ENCODE results near the gene RAB3D.
"Not testable (repeated sequence)": the region's sequence is repeated elsewhere in the genome, so short reads cannot be mapped to it uniquely, and the experiment has no call there.

The RAB3D gene

DNA sequence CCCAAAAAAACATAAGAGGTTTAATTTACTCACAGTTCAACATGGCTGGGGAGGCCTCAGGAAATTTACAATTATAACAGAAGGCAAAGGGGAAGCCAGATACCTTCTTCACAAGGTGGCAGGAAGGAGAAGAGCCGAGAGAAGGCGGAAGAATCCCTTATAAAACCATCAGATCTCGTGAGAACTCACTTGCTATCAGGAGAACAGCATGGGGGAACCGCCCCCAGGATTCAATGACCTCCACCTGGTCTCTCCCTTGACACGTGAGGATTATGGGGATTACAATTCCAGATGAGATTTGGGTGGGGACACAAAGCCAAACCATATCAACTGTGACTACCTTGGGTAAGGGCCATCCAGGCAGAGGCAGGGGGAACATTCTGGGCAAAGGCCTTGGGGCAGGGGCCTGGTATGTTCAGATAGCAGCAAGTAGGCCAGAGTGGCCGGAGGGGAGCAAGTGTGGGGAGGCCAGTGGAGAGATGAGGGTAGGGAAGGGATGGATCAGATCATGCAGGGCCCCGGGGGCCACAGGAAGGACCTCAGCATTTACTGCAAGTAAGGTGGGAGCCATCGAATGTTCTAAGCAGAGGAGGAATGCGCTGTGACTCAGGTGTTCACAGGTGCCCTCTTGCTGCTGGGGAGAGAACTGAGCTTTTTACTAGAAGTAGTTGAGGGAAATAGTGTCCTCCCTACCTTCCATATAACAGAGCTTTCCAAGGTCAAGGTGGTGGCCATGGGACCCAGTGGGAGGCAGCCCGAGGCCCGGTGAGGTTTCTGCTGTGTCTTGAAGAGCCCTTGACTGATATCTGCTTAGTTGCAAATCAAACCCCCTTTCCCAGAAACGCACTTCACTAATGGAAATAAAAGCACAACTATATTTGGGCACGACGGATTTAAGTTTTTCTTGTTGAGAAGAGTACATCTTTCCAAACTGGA is 18.0 kb downstream of the RAB3D start:
- Histone ChIP-seq H4K8ac (ENCODE audit: low read depth, low read length) (no peak overlapping the region), H3K9me3 (replicated peaks in 1 of 2; ENCODE audit: control insufficient read depth in 2 of 2, insufficient read depth in 1 of 2, low read depth in 1 of 2, low read length in 2 of 2) (no peaks in the 10 kb centered on the region), H3K14ac (ENCODE audit: low read length) (no peak overlapping the region), H2BK15ac (ENCODE audit: low read length) (no peak overlapping the region), H2BK12ac (ENCODE audit: low read length) (no peak overlapping the region), H3K79me1 (ENCODE audit: low read depth, low read length) (peaks cover 2% of the 10 kb centered on the region), H2AFZ (ENCODE audit: low read length) (no peak overlapping the region), H3K27ac (replicated peaks; ENCODE audit: low read length) (no peak overlapping the region), H2BK5ac (ENCODE audit: low read length) (no peak overlapping the region), H3K27me3 (ENCODE audit: control insufficient read depth in 3 of 3, insufficient read depth in 3 of 3, low read depth in 1 of 3, low read length in 3 of 3) (no peaks in the 10 kb centered on the region), H3K4ac (ENCODE audit: low read length) (no peak overlapping the region), H4K91ac (ENCODE audit: low read depth, low read length, poor library complexity) (no peak overlapping the region), H3K18ac (ENCODE audit: low read length) (no peak overlapping the region), H2AK5ac (ENCODE audit: low read depth, low read length) (no peak overlapping the region), H3K4me1 (ENCODE audit: control insufficient read depth in 2 of 2, insufficient read depth in 1 of 2, low read depth in 1 of 2, low read length in 2 of 2) (peaks cover 0 to 3% of the 10 kb centered on the region in 2 donors), H3K23ac (ENCODE audit: low read depth, low read length, poor library complexity) (no peak overlapping the region), H2BK120ac (ENCODE audit: low read depth, low read length) (no peak overlapping the region), H3K9ac (ENCODE audit: low read depth, low read length, poor library complexity) (no peak overlapping the region), H3K4me2 (ENCODE audit: insufficient read depth, low read length, poor library complexity, severe bottlenecking) (no peak overlapping the region), H3K4me3 (ENCODE audit: low read length in 2 of 2) (no peak overlapping the region), H3K36me3 (replicated peaks in 1 of 2; ENCODE audit: control insufficient read depth in 2 of 2, insufficient read depth in 2 of 2, low read length in 2 of 2) (peaks cover 0 to 6% of the 10 kb centered on the region in 2 donors)
- DNase-seq (ENCODE audit: low spot score): no peak
- no CpG with 5 or more reads among the region's 14 CpGs for WGBS, 2 donors (ENCODE audit: extremely low coverage in 2 of 2, insufficient read length in 2 of 2, insufficient replicate concordance in 1 of 2)

DNA sequence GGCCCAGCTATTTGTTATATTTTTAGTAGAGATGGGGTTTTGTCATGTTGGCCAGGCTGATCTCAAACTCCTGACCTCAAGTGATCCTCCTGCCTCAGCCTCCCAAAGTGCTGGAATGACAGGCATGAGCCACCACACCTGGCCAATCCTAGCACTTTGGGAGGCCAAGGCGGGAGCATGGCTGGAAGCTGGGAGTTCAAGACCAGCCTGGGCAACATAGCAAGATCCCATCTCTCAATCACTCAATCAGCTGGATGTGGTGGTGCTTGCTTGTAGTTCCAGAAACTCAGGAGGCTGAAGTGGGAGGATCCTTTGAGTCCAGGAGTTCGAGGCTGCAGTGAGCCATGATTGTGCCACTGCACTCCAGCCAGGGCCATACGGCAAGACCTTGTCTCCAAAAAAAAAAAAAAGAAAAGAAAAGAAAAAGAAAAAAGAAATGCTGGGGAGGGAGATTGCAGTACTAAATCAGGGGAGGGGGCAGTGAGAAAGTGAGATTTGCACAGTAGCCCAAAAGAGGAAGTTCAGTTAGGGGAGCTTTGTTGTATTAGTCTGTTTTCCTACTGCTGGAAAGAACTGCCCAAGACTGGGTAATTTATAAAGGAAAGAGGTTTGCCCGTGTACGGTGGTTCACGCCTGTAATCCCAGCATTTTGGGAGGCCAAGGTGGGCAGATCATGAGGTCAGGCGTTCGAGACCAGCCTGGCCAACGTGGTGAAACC is 19.0 kb downstream of the RAB3D start:
- not testable (repeated sequence) for H3K18ac ChIP-seq (ENCODE audit: low read length)
- WGBS, 2 donors (ENCODE audit: extremely low coverage in 2 of 2, insufficient read length in 2 of 2, insufficient replicate concordance in 1 of 2): no CpG with 5 or more reads among the region's 9 CpGs

DNA sequence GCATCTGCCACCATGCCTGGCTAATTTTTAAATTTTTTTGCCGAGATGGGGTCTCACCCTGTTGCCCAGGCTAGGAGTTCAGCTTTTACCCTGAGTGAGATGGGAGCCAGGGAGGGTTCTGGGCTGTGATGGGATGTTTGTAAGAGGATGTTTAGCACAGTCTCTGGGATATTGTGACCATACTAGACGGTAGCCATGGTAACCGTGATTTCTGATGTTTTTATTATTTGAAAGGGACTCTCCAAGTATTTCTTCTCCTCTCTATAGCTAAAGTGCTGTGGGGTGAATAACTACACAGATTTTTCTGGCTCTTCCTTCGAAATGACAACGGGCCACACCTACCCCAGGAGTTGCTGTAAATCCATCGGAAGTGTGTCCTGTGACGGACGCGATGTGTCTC is 33.1 kb downstream of the RAB3D start:
- H4K8ac ChIP-seq (ENCODE audit: low read depth, low read length): no peak overlapping the region
- WGBS, 2 donors (ENCODE audit: extremely low coverage in 2 of 2, insufficient read length in 2 of 2, insufficient replicate concordance in 1 of 2): no CpG with 5 or more reads among the region's 9 CpGs

More for the DNA sequence above, 19.0 kb downstream of the RAB3D start:
- not testable (repeated sequence) for H3K9ac ChIP-seq (ENCODE audit: low read depth, low read length, poor library complexity); H2BK12ac ChIP-seq (ENCODE audit: low read length); DNase-seq (ENCODE audit: low spot score); H3K4ac ChIP-seq (ENCODE audit: low read length); H3K14ac ChIP-seq (ENCODE audit: low read length); H3K27me3 ChIP-seq (ENCODE audit: control insufficient read depth in 3 of 3, insufficient read depth in 3 of 3, low read depth in 1 of 3, low read length in 3 of 3); H2BK120ac ChIP-seq (ENCODE audit: low read depth, low read length); H2BK15ac ChIP-seq (ENCODE audit: low read length); H3K36me3 ChIP-seq (replicated peaks in 1 of 2; ENCODE audit: control insufficient read depth in 2 of 2, insufficient read depth in 2 of 2, low read length in 2 of 2); H3K9me3 ChIP-seq (replicated peaks in 1 of 2; ENCODE audit: control insufficient read depth in 2 of 2, insufficient read depth in 1 of 2, low read depth in 1 of 2, low read length in 2 of 2); H3K4me2 ChIP-seq (ENCODE audit: insufficient read depth, low read length, poor library complexity, severe bottlenecking); H4K8ac ChIP-seq (ENCODE audit: low read depth, low read length); H3K27ac ChIP-seq (replicated peaks; ENCODE audit: low read length); H2AK5ac ChIP-seq (ENCODE audit: low read depth, low read length); H3K79me1 ChIP-seq (ENCODE audit: low read depth, low read length); H3K4me1 ChIP-seq (ENCODE audit: control insufficient read depth in 2 of 2, insufficient read depth in 1 of 2, low read depth in 1 of 2, low read length in 2 of 2); H2BK5ac ChIP-seq (ENCODE audit: low read length); H4K91ac ChIP-seq (ENCODE audit: low read depth, low read length, poor library complexity); H2AFZ ChIP-seq (ENCODE audit: low read length); H3K23ac ChIP-seq (ENCODE audit: low read depth, low read length, poor library complexity)
- peak overlapping the region in 1 of 2 donors; percentile 2 for H3K4me3 ChIP-seq (ENCODE audit: low read length in 2 of 2)

DNA sequence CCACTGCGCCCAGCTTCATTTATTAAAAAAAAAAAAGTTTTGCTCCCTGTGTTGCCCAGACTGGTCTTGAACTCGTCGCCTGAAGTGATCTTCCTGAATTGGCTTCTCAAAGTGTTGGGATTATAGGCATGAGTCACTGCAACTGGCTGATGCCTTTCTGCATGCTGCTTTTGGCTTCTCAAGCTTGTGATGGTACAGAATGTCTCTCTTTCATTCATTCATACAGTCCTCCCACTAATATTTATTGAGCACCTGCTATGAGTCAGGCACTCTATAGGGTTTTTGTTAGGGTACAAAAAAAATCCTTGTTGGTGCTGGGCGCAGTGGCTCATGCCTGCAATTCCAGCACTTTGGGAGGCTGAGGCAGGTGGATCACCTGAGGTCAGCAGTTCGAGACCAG is 34.5 kb downstream of the RAB3D start:
- H3K36me3 ChIP-seq (replicated peaks in 1 of 2; ENCODE audit: control insufficient read depth in 2 of 2, insufficient read depth in 2 of 2, low read length in 2 of 2): no peaks in the 10 kb centered on the region
- DNase-seq (ENCODE audit: low spot score): no peak

More for the DNA sequence above, 33.1 kb downstream of the RAB3D start:
- Histone ChIP-seq H3K4ac (ENCODE audit: low read length) (no peak overlapping the region), H2BK15ac (ENCODE audit: low read length) (no peak overlapping the region), H3K9ac (ENCODE audit: low read depth, low read length, poor library complexity) (no peak overlapping the region), H2AK5ac (ENCODE audit: low read depth, low read length) (no peak overlapping the region), H3K27ac (replicated peaks; ENCODE audit: low read length) (no peak overlapping the region), H3K23ac (ENCODE audit: low read depth, low read length, poor library complexity) (no peak overlapping the region), H2BK12ac (ENCODE audit: low read length) (no peak overlapping the region), H3K36me3 (replicated peaks in 1 of 2; ENCODE audit: control insufficient read depth in 2 of 2, insufficient read depth in 2 of 2, low read length in 2 of 2) (no peaks in the 10 kb centered on the region), H3K4me1 (ENCODE audit: control insufficient read depth in 2 of 2, insufficient read depth in 1 of 2, low read depth in 1 of 2, low read length in 2 of 2) (no peaks in the 10 kb centered on the region), H3K27me3 (ENCODE audit: control insufficient read depth in 3 of 3, insufficient read depth in 3 of 3, low read depth in 1 of 3, low read length in 3 of 3) (peaks cover 0 to 2% (median 0%) of the 10 kb centered on the region in 3 experiments), H3K9me3 (replicated peaks in 1 of 2; ENCODE audit: control insufficient read depth in 2 of 2, insufficient read depth in 1 of 2, low read depth in 1 of 2, low read length in 2 of 2) (no peaks in the 10 kb centered on the region), H2BK120ac (ENCODE audit: low read depth, low read length) (no peak overlapping the region), H3K4me3 (ENCODE audit: low read length in 2 of 2) (no peak overlapping the region), H2BK5ac (ENCODE audit: low read length) (no peak overlapping the region), H3K4me2 (ENCODE audit: insufficient read depth, low read length, poor library complexity, severe bottlenecking) (no peak overlapping the region), H4K91ac (ENCODE audit: low read depth, low read length, poor library complexity) (no peak overlapping the region), H2AFZ (ENCODE audit: low read length) (no peak overlapping the region), H3K14ac (ENCODE audit: low read length) (no peak overlapping the region), H3K79me1 (ENCODE audit: low read depth, low read length) (no peaks in the 10 kb centered on the region), H3K18ac (ENCODE audit: low read length) (no peak overlapping the region)
- no peak for DNase-seq (ENCODE audit: low spot score)

More for the DNA sequence above, 34.5 kb downstream of the RAB3D start:
- Histone ChIP-seq H3K14ac (ENCODE audit: low read length) (no peak overlapping the region), H2BK12ac (ENCODE audit: low read length) (no peak overlapping the region), H3K4me1 (ENCODE audit: control insufficient read depth in 2 of 2, insufficient read depth in 1 of 2, low read depth in 1 of 2, low read length in 2 of 2) (no peaks in the 10 kb centered on the region), H3K4ac (ENCODE audit: low read length) (no peak overlapping the region), H3K9me3 (replicated peaks in 1 of 2; ENCODE audit: control insufficient read depth in 2 of 2, insufficient read depth in 1 of 2, low read depth in 1 of 2, low read length in 2 of 2) (peaks cover 2 to 3% of the 10 kb centered on the region in 2 donors), H4K8ac (ENCODE audit: low read depth, low read length) (no peak overlapping the region), H2BK120ac (ENCODE audit: low read depth, low read length) (no peak overlapping the region), H4K91ac (ENCODE audit: low read depth, low read length, poor library complexity) (no peak overlapping the region), H3K4me2 (ENCODE audit: insufficient read depth, low read length, poor library complexity, severe bottlenecking) (no peak overlapping the region), H2BK15ac (ENCODE audit: low read length) (no peak overlapping the region), H2BK5ac (ENCODE audit: low read length) (no peak overlapping the region), H3K23ac (ENCODE audit: low read depth, low read length, poor library complexity) (no peak overlapping the region), H3K4me3 (ENCODE audit: low read length in 2 of 2) (no peak overlapping the region), H3K27me3 (ENCODE audit: control insufficient read depth in 3 of 3, insufficient read depth in 3 of 3, low read depth in 1 of 3, low read length in 3 of 3) (peaks cover 0 to 3% (median 2%) of the 10 kb centered on the region in 3 experiments), H3K79me1 (ENCODE audit: low read depth, low read length) (no peaks in the 10 kb centered on the region), H2AFZ (ENCODE audit: low read length) (no peak overlapping the region), H3K18ac (ENCODE audit: low read length) (no peak overlapping the region), H3K27ac (replicated peaks; ENCODE audit: low read length) (no peak overlapping the region), H2AK5ac (ENCODE audit: low read depth, low read length) (no peak overlapping the region), H3K9ac (ENCODE audit: low read depth, low read length, poor library complexity) (no peak overlapping the region)
- WGBS, 2 donors (ENCODE audit: extremely low coverage in 2 of 2, insufficient read length in 2 of 2, insufficient replicate concordance in 1 of 2): no CpG with 5 or more reads among the region's 5 CpGs
